ENCODE data around the gene LSM14A. TPM values are rescaled to one million over a fixed set of nuclear protein-coding genes. Genes with fewer than 3 reads are reported as not detected.
"Not testable (repeated sequence)": the region's sequence is repeated elsewhere in the genome, so short reads cannot be mapped to it uniquely, and the experiment has no call there.

LSM14A gene
- total and polyA plus RNA-seq, 4 donors: 12.6 to 133 (median 48.0) TPM

GRCh38 chr19:34215666-34216038, 43.3 kb downstream of the LSM14A start:
- Histone ChIP-seq H3K9ac (ENCODE audit: low read depth in 1 of 2, low read length in 2 of 2) (no peak overlapping the region), H3K36me3 (ENCODE audit: control insufficient read depth in 4 of 4, insufficient read depth in 3 of 4, low read depth in 1 of 4, low read length in 3 of 4) (peaks cover 8 to 35% (median 20%) of the 10 kb centered on the region in 4 donors), H3K9me3 (ENCODE audit: control insufficient read depth in 4 of 4, low read length in 3 of 4) (no peaks in the 10 kb centered on the region), H3K27ac (ENCODE audit: low read depth in 1 of 2, low read length in 2 of 2) (no peak overlapping the region), H3K4me3 (ENCODE audit: low read depth in 1 of 3, low read length in 3 of 3) (no peak overlapping the region), H3K27me3 (ENCODE audit: control insufficient read depth in 4 of 4, insufficient read depth in 4 of 4, low read length in 3 of 4) (no peaks in the 10 kb centered on the region), H3K4me1 (ENCODE audit: control insufficient read depth in 4 of 4, insufficient read depth in 4 of 4, low read length in 3 of 4) (no peaks in the 10 kb centered on the region)
- no peak for TF ChIP-seq CTCF (IDR thresholded peaks at IDR 0.05; ENCODE audit: low read depth, low read length, missing input control)
- TF ChIP-seq RXRA (IDR thresholded peaks at IDR 0.05): no peak
- no peak for TF ChIP-seq FOXA1 (IDR thresholded peaks at IDR 0.05)
- no peak for TF ChIP-seq JUND (IDR thresholded peaks at IDR 0.05)
- TF ChIP-seq FOXA2 (IDR thresholded peaks at IDR 0.05): no peak
- TF ChIP-seq EGR1 (IDR thresholded peaks at IDR 0.05; ENCODE audit: low read depth in 2 of 2): no peak
- no peak for TF ChIP-seq REST (IDR thresholded peaks at IDR 0.05)
- no peak for TF ChIP-seq HNF4G (IDR thresholded peaks at IDR 0.05)
- WGBS: 98% methylated on average over 3 of the region's 3 CpGs
- no peak for DNase-seq (ENCODE audit: low spot score)

- H3K4me1 ChIP-seq (ENCODE audit: control insufficient read depth in 4 of 4, insufficient read depth in 4 of 4, low read length in 3 of 4); H3K9me3 ChIP-seq (ENCODE audit: control insufficient read depth in 4 of 4, low read length in 3 of 4); H3K27ac ChIP-seq (ENCODE audit: low read depth in 1 of 2, low read length in 2 of 2); H3K9ac ChIP-seq (ENCODE audit: low read depth in 1 of 2, low read length in 2 of 2); DNase-seq (ENCODE audit: low spot score); H3K27me3 ChIP-seq (ENCODE audit: control insufficient read depth in 4 of 4, insufficient read depth in 4 of 4, low read length in 3 of 4); H3K4me3 ChIP-seq (ENCODE audit: low read depth in 1 of 3, low read length in 3 of 3): not testable (repeated sequence)
- WGBS: 80% methylated on average over 14 of the region's 14 CpGs
- peaks cover 10 to 40% (median 25%) of the 10 kb centered on the region in 4 donors for H3K36me3 ChIP-seq (ENCODE audit: control insufficient read depth in 4 of 4, insufficient read depth in 3 of 4, low read depth in 1 of 4, low read length in 3 of 4)
Measured at GRCh38 chr19:34216745-34217219, 44.5 kb downstream of the LSM14A start.

- no peak for TF ChIP-seq REST (IDR thresholded peaks at IDR 0.05)
- Histone ChIP-seq H3K4me1 (ENCODE audit: control insufficient read depth in 4 of 4, insufficient read depth in 4 of 4, low read length in 3 of 4) (no peaks in the 10 kb centered on the region), H3K27me3 (ENCODE audit: control insufficient read depth in 4 of 4, insufficient read depth in 4 of 4, low read length in 3 of 4) (no peaks in the 10 kb centered on the region), H3K9me3 (ENCODE audit: control insufficient read depth in 4 of 4, low read length in 3 of 4) (no peaks in the 10 kb centered on the region), H3K27ac (ENCODE audit: low read depth in 1 of 2, low read length in 2 of 2) (no peak overlapping the region), H3K9ac (ENCODE audit: low read depth in 1 of 2, low read length in 2 of 2) (no peak overlapping the region), H3K4me3 (ENCODE audit: low read depth in 1 of 3, low read length in 3 of 3) (no peak overlapping the region), H3K36me3 (ENCODE audit: control insufficient read depth in 4 of 4, insufficient read depth in 3 of 4, low read depth in 1 of 4, low read length in 3 of 4) (peaks cover 12 to 49% (median 36%) of the 10 kb centered on the region in 4 donors)
- DNase-seq (ENCODE audit: low spot score): no peak
- WGBS: 79% methylated on average over 18 of the region's 18 CpGs
Measured at GRCh38 chr19:34217952-34218817, 45.9 kb downstream of the LSM14A start.
